ENCODE results near the gene CRYGS.

CRYGS gene

GRCh38 chr3:186538779-186539178 lies 5.4 kb downstream of the CRYGS start:
- H3K9me3 ChIP-seq (ENCODE audit: control insufficient read depth, insufficient read depth, low read depth, low read length): no peaks in the 10 kb centered on the region
- TF ChIP-seq BCL11B (tag by site-specific recombination; IDR thresholded peaks at IDR 0.05; ENCODE audit: low read depth) (no peak), ZNF214 (tag by site-specific recombination; IDR thresholded peaks at IDR 0.05; ENCODE audit: borderline replicate concordance) (no peak), ZNF626 (tag by site-specific recombination; IDR thresholded peaks at IDR 0.05) (no peak), ZBTB49 (tag by site-specific recombination; IDR thresholded peaks at IDR 0.05; ENCODE audit: low read depth) (no peak), ZNF768 (tag by site-specific recombination; IDR thresholded peaks at IDR 0.05) (no peak), AEBP2 (tag by site-specific recombination; IDR thresholded peaks at IDR 0.05; ENCODE audit: borderline replicate concordance) (no peak), ZNF2 (tag by site-specific recombination; IDR thresholded peaks at IDR 0.05) (no peak), ZNF473 (tag by site-specific recombination; IDR thresholded peaks at IDR 0.05) (no peak), ZBTB20 (tag by site-specific recombination; IDR thresholded peaks at IDR 0.05) (no peak), ZNF510 (tag by site-specific recombination; IDR thresholded peaks at IDR 0.05; ENCODE audit: insufficient replicate concordance) (no peak), ZIC2 (tag by site-specific recombination; IDR thresholded peaks at IDR 0.05) (no peak), ZNF530 (tag by site-specific recombination; IDR thresholded peaks at IDR 0.05; ENCODE audit: low read depth) (no peak), ZNF76 (tag by site-specific recombination; IDR thresholded peaks at IDR 0.05; ENCODE audit: borderline replicate concordance, low read depth) (no peak), PRDM4 (tag by site-specific recombination; IDR thresholded peaks at IDR 0.05) (no peak), MYNN (tag by site-specific recombination; IDR thresholded peaks at IDR 0.05; ENCODE audit: borderline replicate concordance) (no peak)
- H3K27ac ChIP-seq (ENCODE audit: extremely low read depth, low read depth, low read length): no peak overlapping the region
- ChIA-PET POLR2A (no interaction called here), CTCF (interaction anchor here (0.6 to 4.1 kb wide), 8 partner anchors 10 to 562 kb away, joined by 3 to 81 read pairs (median 16); partner anchors contain the start of gene AHSG)
- peaks cover 0 to 5% of the 10 kb centered on the region in 2 experiments; a peak in 1 of 3 replicates for H3K36me3 ChIP-seq (ENCODE audit: control insufficient read depth in 2 of 2, insufficient read depth in 1 of 2, low read length in 2 of 2)
- no peak overlapping the region for H3K4me3 ChIP-seq (ENCODE audit: low read depth, low read length)
- no peaks in the 10 kb centered on the region; the same call in 1 of the 2 replicates for H3K4me1 ChIP-seq (ENCODE audit: control insufficient read depth, insufficient read depth, low read length)

GRCh38 chr3:186536883-186537844 lies 7.0 kb downstream of the CRYGS start:
- CTCF ChIA-PET: interaction anchor here (0.5 to 1.2 kb wide), 4 partner anchors 15 to 260 kb away, joined by 3 to 5 read pairs (median 3); no protein-coding TSS in a partner anchor
- Histone ChIP-seq H3K4me3 (ENCODE audit: low read depth, low read length) (no peak overlapping the region), H3K9me3 (ENCODE audit: control insufficient read depth, insufficient read depth, low read depth, low read length) (no peaks in the 10 kb centered on the region), H3K4me1 (ENCODE audit: control insufficient read depth, insufficient read depth, low read length) (no peaks in the 10 kb centered on the region; the same call in 1 of the 2 replicates), H3K27ac (ENCODE audit: extremely low read depth, low read depth, low read length) (no peak overlapping the region), H3K36me3 (ENCODE audit: control insufficient read depth in 2 of 2, insufficient read depth in 1 of 2, low read length in 2 of 2) (peaks cover 0 to 5% of the 10 kb centered on the region in 2 experiments; a peak in 1 of 3 replicates)
- POLR2A ChIA-PET: no interaction called here
- no peak for TF ChIP-seq ZNF155 (tag by site-specific recombination; IDR thresholded peaks at IDR 0.05)
- no peak for TF ChIP-seq GLI2 (tag by site-specific recombination; IDR thresholded peaks at IDR 0.05; ENCODE audit: borderline replicate concordance, low read depth)
- TF ChIP-seq GLIS2 (tag by site-specific recombination; IDR thresholded peaks at IDR 0.05): no peak
- TF ChIP-seq ZSCAN16 (tag by site-specific recombination; IDR thresholded peaks at IDR 0.05): no peak
- no peak for TF ChIP-seq KLF9 (tag by site-specific recombination; IDR thresholded peaks at IDR 0.05; ENCODE audit: low read depth)
- TF ChIP-seq ELK4 (IDR thresholded peaks at IDR 0.05; ENCODE audit: borderline replicate concordance, low read depth, low read length): no peak
- TF ChIP-seq BCL6B (tag by site-specific recombination; IDR thresholded peaks at IDR 0.05): no peak
- no peak for TF ChIP-seq SP3 (tag by site-specific recombination; IDR thresholded peaks at IDR 0.05)
- TF ChIP-seq ZNF580 (tag by site-specific recombination; IDR thresholded peaks at IDR 0.05): 0 out of 2 replicates have a peak, but pooled peaks have one; percentile 35
